Stimulated activated CD4-positive, alpha-beta T cell treated with anti-CD3 and anti-CD28 coated beads, Interleukin-15, amount 100 ng/mL, for 1 hour (primary cell): ENCODE data around the gene TAP2.

Experiments
- DNase-seq, 2 donors: peaks; one replicate each; pipeline ENCODE4 v3.0.0-alpha.2; 2020; ENCODE audit warnings: low read depth in 1 of 2, low spot score in 1 of 2

The TAP2 gene

DNA sequence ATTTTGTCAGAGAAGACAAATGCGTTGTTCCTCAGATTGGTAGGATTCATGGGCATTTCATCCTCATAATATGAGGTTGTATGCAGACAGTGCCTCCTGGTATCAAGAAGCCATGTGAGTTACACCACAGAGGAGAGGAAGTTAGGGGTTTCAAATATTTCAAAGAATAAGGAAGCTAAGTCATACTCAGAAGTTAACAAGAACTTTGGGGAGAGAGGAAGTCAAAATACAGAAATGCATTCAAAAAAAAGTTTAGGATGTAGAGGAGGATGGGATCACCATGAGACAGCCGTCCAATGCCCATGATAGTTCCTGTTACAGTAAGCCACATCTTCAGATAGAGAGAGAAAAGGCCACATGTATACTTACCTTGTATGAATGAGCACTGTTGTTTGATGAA, 44.0 kb downstream of the TAP2 start:
- no peak for DNase-seq

DNA sequence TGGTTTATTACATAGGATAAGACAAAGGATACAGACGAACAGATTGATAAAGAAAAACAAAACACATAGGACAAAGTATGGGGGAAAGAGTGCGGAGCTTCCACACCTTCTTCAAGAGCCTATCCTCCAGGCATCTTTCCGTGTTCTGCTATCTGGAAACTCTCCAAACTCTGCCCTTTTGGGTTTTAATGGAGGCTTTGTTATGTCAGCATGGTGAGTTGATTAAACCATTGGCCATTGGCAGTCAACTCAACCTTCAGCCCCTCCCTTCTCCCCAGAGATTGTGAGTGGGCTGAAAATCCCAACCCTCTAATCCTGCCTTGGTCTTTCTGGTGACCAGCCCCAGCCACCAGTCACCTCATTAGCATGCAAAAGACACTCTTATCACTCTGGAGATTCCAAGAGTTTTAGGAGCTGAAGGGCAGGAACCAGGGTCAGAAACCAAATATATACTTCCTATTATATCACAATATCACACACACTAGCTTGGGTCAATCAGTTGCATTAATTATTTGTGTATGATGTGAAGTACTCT, 45.6 kb downstream of the TAP2 start:
- no peak for DNase-seq

GRCh38 chr6:32790306-32790705, 48.2 kb downstream of the TAP2 start:
- DNase-seq, result no peak
